ENCODE data around the gene MACROD2.

The MACROD2 gene

GRCh38 chr20:15622368-15622767, 1627.1 kb downstream of the MACROD2 start:
- DNase-seq (ENCODE audit: low read depth in 2 of 2), result no peak

- DNase-seq (ENCODE audit: low read depth in 2 of 2), result no peak
Measured at GRCh38 chr20:15623215-15623614, 1627.9 kb downstream of the MACROD2 start.

- DNase-seq (ENCODE audit: low read depth in 2 of 2), result no peak
Measured at GRCh38 chr20:15625981-15626380, 1630.7 kb downstream of the MACROD2 start.

GRCh38 chr20:15627089-15627488, 1631.8 kb downstream of the MACROD2 start:
- no peak for DNase-seq (ENCODE audit: low read depth in 2 of 2)

GRCh38 chr20:15627501-15627903, 1632.2 kb downstream of the MACROD2 start:
- no peak for DNase-seq (ENCODE audit: low read depth in 2 of 2)

- no peak for DNase-seq (ENCODE audit: low read depth in 2 of 2)
Measured at GRCh38 chr20:15628851-15629353, 1633.6 kb downstream of the MACROD2 start.

- no peak for DNase-seq (ENCODE audit: low read depth in 2 of 2)
Measured at GRCh38 chr20:15630360-15630759, 1635.0 kb downstream of the MACROD2 start.

GRCh38 chr20:15632680-15633079, 1637.4 kb downstream of the MACROD2 start:
- no peak for DNase-seq (ENCODE audit: low read depth in 2 of 2)

- no peak for DNase-seq (ENCODE audit: low read depth in 2 of 2)
Measured at GRCh38 chr20:15634102-15634501, 1638.8 kb downstream of the MACROD2 start.

- DNase-seq (ENCODE audit: low read depth in 2 of 2), result no peak
Measured at GRCh38 chr20:15637546-15637945, 1642.2 kb downstream of the MACROD2 start.

- DNase-seq (ENCODE audit: low read depth in 2 of 2), result no peak
Measured at GRCh38 chr20:15637950-15638754, 1642.8 kb downstream of the MACROD2 start.

GRCh38 chr20:15638816-15639215, 1643.5 kb downstream of the MACROD2 start:
- no peak for DNase-seq (ENCODE audit: low read depth in 2 of 2)

GRCh38 chr20:15639839-15640238, 1644.5 kb downstream of the MACROD2 start:
- DNase-seq (ENCODE audit: low read depth in 2 of 2), result no peak

GRCh38 chr20:15642109-15642508, 1646.8 kb downstream of the MACROD2 start:
- no peak for DNase-seq (ENCODE audit: low read depth in 2 of 2)

- DNase-seq (ENCODE audit: low read depth in 2 of 2), result no peak
Measured at GRCh38 chr20:15642676-15643075, 1647.4 kb downstream of the MACROD2 start.

- DNase-seq (ENCODE audit: low read depth in 2 of 2), result no peak
Measured at GRCh38 chr20:15643713-15644112, 1648.4 kb downstream of the MACROD2 start.

- DNase-seq (ENCODE audit: low read depth in 2 of 2), result no peak
Measured at GRCh38 chr20:15645816-15646215, 1650.5 kb downstream of the MACROD2 start.

- DNase-seq (ENCODE audit: low read depth in 2 of 2), result no peak
Measured at GRCh38 chr20:15653396-15654207, 1658.3 kb downstream of the MACROD2 start.

GRCh38 chr20:15654208-15654649, 1658.9 kb downstream of the MACROD2 start:
- DNase-seq (ENCODE audit: low read depth in 2 of 2), result no peak

GRCh38 chr20:15655295-15655874, 1660.1 kb downstream of the MACROD2 start:
- no peak for DNase-seq (ENCODE audit: low read depth in 2 of 2)

- no peak for DNase-seq (ENCODE audit: low read depth in 2 of 2)
Measured at GRCh38 chr20:15656124-15656523, 1660.8 kb downstream of the MACROD2 start.

- DNase-seq (ENCODE audit: low read depth in 2 of 2), result no peak
Measured at GRCh38 chr20:15658295-15658694, 1663.0 kb downstream of the MACROD2 start.

All from stimulated activated CD8-positive, alpha-beta memory T cell treated with anti-CD3 and anti-CD28 coated beads, Interleukin-2, amount 100 ng/mL, for 1 hour (primary cell).